Fibroblast of peridontal ligament (primary cell): Measurements from ENCODE around the gene MUTYH.
"Not testable (repeated sequence)": the region's sequence is repeated elsewhere in the genome, so short reads cannot be mapped to it uniquely, and the experiment has no call there.

Source experiments
- DNase-seq: peaks from one replicate; pipeline ENCODE4 v3.0.0-alpha.2; 2010; ENCODE audit errors: extremely low read depth

The MUTYH gene

GRCh38 chr1:45339789-45340558, at the start of gene MUTYH, which contains the start of gene TOE1:
TSS of gene MUTYH (minus strand) at chr1:45340440. CDS start at chr1:45334505, 5,935 bp downstream.
TSS of gene TOE1 (plus strand) at chr1:45340170. CDS start at chr1:45340253, 83 bp downstream.
- peak; percentile 83 for DNase-seq

- DNase-seq: no peak
Measured at GRCh38 chr1:45386219-45386618, 46.0 kb upstream of the MUTYH start.

GRCh38 chr1:45385302-45385701, 45.1 kb upstream of the MUTYH start:
- no peak for DNase-seq

GRCh38 chr1:45384213-45384612, 44.0 kb upstream of the MUTYH start:
- DNase-seq: not testable (repeated sequence)

- no peak for DNase-seq
Measured at GRCh38 chr1:45383191-45383590, 43.0 kb upstream of the MUTYH start.

- no peak for DNase-seq
Measured at GRCh38 chr1:45381243-45381642, 41.0 kb upstream of the MUTYH start.

- no peak for DNase-seq
Measured at GRCh38 chr1:45380730-45381129, 40.5 kb upstream of the MUTYH start.

- no peak for DNase-seq
Measured at GRCh38 chr1:45380125-45380524, 39.9 kb upstream of the MUTYH start.

GRCh38 chr1:45379524-45379923, 39.3 kb upstream of the MUTYH start:
- no peak for DNase-seq

GRCh38 chr1:45378184-45378583, 37.9 kb upstream of the MUTYH start:
- DNase-seq: no peak

GRCh38 chr1:45375104-45376090, 35.2 kb upstream of the MUTYH start:
- DNase-seq: peak; percentile 73

GRCh38 chr1:45373573-45373972, 33.3 kb upstream of the MUTYH start:
- DNase-seq: no peak

- DNase-seq: no peak
Measured at GRCh38 chr1:45370575-45370974, 30.3 kb upstream of the MUTYH start.

GRCh38 chr1:45365051-45365450, 24.8 kb upstream of the MUTYH start:
- DNase-seq: no peak

- DNase-seq: no peak
Measured at GRCh38 chr1:45364294-45364693, 24.1 kb upstream of the MUTYH start.

GRCh38 chr1:45360981-45361380, 20.7 kb upstream of the MUTYH start:
- DNase-seq: peak; percentile 84

- DNase-seq: peak; percentile 90
Measured at GRCh38 chr1:45359882-45360513, 19.8 kb upstream of the MUTYH start.

- DNase-seq: no peak
Measured at GRCh38 chr1:45356186-45356585, 15.9 kb upstream of the MUTYH start.

GRCh38 chr1:45355683-45356082, 15.4 kb upstream of the MUTYH start:
- no peak for DNase-seq

- no peak for DNase-seq
Measured at GRCh38 chr1:45354838-45355237, 14.6 kb upstream of the MUTYH start.

- no peak for DNase-seq
Measured at GRCh38 chr1:45353685-45354084, 13.4 kb upstream of the MUTYH start.

- DNase-seq: no peak
Measured at GRCh38 chr1:45351508-45351907, 11.3 kb upstream of the MUTYH start.
